Right ventricle myocardium inferior (tissue), 1 donor: ENCODE measurements around the gene RYK. TPM values are rescaled to one million over a fixed set of nuclear protein-coding genes. Genes with fewer than 3 reads are reported as not detected.
"Not testable (repeated sequence)": the region's sequence is repeated elsewhere in the genome, so short reads cannot be mapped to it uniquely, and the experiment has no call there.

Experiments used
- ATAC-seq: fragments of 200-7000 bp; cut with Tn5 transposase; one replicate; pipeline ENCODE4 v1.9.1; 2020; ENCODE audit warnings: mild to moderate bottlenecking, moderate library complexity
- DNase-seq: peaks from one replicate; pipeline ENCODE4 v3.0.0; 2021; ENCODE audit errors: missing footprints
- intact Hi-C: fragments of 100-400 bp; cut with DNase I; formaldehyde crosslinking; loops from one replicate; pipeline ENCODE4 v1.11.0; 2022
- total RNA-seq: library from RNA; stranded (reverse); fragmentation: NEBNext Ultra II Directional; extraction: Animal tissue kit (Norgen Biotek cat#: 25700); gene quantifications from one replicate; pipeline ENCODE4 v1.2.1, GENCODE V29; 2021
- donor health status: DM: no; HTN: yes; CAD: no; lungs with severe emphysema.

The RYK gene
- total RNA-seq, 1 donor from 2014 or later, result 40.6 TPM

DNA sequence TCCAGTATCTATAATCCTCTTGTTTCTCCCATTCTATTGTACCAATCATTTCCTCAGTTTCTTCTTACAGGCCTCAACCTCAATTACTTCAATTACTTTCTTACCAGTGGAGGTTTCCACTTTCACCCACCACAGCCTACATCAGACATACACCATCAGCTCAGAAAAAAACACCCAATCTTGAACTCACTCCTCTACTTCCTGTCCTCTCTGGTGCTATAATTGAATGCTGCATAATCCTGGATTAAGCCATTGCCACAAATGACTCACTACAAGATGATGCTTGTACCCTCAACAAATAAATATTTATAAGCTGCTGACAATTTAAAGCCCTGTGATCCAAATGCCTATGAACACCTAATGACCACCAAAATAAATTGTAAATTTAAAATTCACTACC is 18.5 kb downstream of the RYK start:
- no peak for DNase-seq
- intact Hi-C loops, result no loop called here
- no peak for ATAC-seq

DNA sequence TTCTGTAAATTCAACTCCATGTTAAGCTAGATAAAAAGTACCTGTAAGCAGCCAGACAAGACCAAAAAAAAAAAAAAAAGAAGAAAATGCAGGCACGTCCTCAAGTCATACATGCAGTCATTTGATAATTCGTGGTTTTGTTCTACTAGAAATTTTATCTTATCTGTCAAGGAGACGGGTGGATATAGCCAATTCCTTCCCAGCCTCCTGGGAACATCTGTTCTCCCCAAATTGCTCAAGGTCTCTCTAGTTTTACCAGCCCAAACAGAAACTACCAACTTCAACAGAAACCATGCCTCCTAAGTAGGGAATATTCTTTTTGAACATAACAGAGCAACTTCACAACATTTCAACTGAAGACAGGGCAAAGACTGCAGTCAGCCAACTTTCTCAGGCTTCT is 19.5 kb downstream of the RYK start:
- peak; percentile 28 for ATAC-seq
- intact Hi-C loops, result no loop called here
- no peak for DNase-seq

DNA sequence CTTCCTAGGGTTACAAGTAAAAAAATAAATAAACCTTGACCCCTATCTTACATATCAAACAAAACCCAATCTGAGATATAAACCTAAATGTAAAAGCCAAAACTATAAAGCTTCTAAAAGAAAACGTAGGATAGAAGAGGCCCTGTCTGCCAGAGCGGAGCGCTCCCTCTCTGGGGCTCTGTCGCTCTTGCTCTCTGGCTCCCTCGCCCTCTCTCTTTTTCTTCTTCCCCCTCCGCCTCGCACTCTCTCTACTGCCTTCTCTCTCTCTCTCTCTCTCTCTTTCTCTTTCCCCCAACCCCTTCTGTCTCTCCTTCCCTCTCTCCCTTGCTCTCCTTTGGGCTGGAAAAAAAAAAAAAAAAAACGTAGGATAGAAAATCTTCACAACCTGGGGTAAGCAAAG is 21.6 kb downstream of the RYK start:
- intact Hi-C loops, result no loop called here
- DNase-seq, result no peak
- ATAC-seq, result no peak

DNA sequence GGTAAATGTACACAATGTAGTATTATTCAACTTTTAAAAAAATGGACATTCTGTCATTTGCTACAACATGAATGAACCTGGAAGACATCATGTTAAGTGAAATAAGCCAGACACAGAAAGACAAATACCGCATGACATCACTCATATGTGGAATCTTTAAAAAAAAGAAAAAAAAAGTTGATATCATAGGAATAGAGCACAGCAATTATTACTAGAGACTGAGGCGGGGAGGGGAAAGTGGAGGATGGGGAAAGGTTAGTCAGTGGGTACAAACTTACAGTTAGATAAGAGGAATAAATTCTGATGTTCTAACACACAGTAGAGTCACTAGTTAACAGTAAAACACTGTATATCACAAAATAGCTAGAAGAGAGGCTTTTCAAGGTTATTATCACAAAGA is 22.2 kb downstream of the RYK start:
- no peak for DNase-seq
- intact Hi-C loops, result no loop called here
- ATAC-seq, result no peak

DNA sequence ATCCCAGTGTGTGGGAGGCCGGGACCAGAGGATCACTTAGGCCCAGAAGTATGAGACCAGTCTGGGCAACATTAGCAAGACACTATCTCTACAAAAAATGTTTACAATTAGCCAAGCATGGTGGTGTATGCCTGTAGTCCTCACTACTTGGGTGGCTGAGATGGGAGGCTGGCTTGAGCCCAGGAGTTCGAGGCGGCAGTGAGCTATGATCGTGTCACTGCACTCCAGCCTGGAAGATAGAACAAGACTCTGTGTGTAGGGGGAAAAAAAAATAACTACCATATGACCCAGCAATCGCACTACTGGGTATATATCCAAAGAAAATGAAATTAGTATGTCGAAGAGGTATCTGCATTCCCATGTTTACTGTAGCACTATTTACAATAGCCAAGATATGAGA is 22.6 kb downstream of the RYK start:
- intact Hi-C loops, result no loop called here
- ATAC-seq (no peak), DNase-seq (no peak)

DNA sequence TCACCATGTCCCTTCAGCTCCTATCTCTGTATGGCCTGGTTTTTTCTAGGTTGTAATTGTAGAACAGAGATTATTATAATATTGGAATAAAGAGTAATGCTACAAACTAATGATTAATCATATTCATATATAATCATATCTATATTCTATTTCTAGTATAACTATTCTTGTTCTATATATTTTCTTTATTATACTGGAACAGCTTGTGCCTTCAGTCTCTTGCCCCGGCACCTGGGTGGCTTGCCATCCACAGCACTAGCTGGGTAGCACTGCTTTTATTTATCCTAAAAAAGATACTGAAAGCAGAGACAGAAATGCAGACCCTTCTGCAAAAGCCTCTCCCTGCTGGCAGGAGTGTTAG is 25.9 kb downstream of the RYK start:
- ATAC-seq, intact Hi-C loops, DNase-seq: not testable (repeated sequence)

DNA sequence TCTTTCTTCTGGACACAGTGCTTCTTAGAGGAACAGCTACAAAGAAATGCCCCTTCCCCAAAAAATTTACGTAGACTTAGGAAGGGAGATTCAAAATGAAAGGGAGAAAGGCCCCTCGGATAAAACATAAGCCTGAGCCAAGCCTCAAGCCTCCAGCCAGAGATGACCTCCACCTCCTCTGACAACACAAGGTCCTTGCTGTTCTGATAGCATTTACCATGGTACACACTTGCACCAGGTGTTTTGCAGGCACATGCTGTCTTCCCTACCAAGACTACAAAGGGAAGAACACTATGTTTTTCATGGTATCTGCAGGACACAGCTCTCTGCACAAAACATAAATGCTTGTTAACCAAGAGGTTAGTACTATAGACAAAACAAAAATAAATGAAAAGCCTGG is 27.8 kb downstream of the RYK start:
- ATAC-seq (peak; percentile 34), DNase-seq (no peak)
- intact Hi-C loops, result no loop called here

DNA sequence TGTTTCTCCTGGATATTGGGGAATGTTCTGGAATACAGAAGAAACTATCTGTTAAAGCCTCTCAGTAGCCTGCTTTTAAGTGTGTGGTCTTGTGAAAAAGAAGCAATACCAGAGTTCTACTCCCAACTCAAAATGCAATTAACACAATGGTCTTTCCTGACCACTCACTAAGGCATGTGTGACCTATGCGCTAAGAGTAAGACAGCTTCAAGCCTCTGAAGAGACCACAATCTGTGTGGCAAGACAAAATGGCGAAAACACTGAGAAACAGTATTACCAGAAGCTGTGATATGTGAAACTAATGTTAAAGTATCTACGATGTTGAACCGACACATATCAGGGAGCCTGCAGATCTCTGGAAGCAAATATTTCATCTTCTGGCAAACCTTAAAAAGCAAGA is 33.8 kb downstream of the RYK start:
- ATAC-seq, result no peak
- intact Hi-C loops, result no loop called here
- no peak for DNase-seq

DNA sequence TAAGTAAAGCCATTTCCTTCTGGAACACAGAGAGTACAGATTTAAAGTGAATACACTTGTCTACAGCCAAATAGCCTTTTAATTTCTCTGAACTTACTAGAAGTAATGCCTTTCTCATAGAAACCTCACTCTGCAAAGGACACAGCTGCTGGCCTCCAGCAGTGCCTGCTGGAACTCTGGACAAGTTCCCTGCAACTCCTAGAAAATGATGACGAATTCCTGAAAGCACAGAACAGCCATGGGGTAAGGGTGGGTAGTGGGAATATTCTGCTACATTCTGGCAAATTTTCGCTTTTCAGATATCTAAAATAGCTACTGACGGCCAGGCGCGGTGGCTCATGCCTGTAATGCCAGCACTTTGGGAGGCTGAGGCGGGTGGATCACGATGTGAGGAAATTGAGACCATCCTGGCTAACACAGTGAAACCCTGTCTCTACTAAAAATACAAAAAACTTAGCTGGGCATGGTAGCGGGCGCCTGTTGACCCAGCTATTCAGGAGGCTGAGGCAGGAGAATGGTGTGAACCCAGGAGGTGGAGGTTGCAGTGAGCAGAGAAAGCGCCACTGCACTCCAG is 34.4 kb downstream of the RYK start:
- intact Hi-C loops, result no loop called here
- no peak for DNase-seq

DNA sequence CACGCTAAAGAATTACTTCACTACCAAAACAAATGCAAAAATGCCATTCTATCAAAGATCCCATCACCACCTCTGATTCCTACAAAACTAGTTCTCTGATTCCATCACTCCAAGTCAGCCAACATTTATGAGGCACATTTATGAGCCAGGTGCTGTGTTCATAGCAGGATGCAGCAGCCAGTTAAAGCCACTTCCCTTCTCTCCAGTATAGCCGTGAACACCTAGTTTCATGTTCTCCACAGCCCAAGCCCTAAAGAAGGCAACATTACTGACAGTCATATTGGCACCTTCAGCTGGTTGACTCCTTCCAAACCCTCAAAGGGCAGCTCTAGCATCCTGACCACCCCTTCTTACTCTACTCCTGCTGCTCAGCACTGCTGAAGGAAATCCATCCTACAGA is 36.4 kb downstream of the RYK start:
- intact Hi-C loops, result loop anchor here (5.0 kb wide), 4 partner anchors 33 to 282 kb away; no protein-coding TSS in a partner anchor
- no peak for ATAC-seq

More for the DNA sequence above, 34.4 kb downstream of the RYK start:
- no peak for ATAC-seq

DNA sequence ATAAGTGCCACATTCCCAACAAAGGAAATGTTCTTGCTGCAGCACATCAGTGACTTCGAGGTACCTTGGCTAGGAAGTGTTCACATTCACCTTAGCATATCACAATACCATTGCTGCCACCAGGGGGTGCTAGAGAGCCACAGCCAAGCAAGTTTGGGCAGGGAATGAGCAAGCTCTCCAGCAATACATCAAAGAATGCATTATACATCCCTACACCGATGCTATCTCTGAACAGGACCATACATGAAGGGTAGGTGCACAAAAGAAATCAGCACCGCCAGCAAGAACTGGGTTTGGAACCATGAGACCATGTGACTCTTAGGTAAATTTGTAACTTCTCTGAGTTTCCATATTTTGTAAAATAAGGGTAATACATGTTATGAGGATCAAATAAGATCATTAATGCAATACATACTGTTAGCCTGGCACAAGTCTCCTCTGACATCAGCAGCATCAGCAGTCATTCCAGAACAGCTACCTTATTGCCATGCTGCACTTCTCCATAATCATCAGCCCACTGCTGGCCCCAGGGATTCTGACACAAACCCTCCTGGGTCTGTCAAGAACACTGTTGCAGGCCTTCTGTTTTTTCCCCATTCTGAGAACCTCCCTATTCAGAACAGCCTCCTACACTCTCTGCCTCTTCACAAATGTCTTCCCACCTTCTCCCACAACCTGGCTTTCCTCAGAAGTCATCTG is 37.5 kb downstream of the RYK start:
- intact Hi-C loops, result loop anchor here (1.0 to 5.0 kb wide), 5 partner anchors 34 to 281 kb away; no protein-coding TSS in a partner anchor
- ATAC-seq (peak; percentile 81), DNase-seq (peak; percentile 87)

More for the DNA sequence above, 36.4 kb downstream of the RYK start:
- no peak for DNase-seq

DNA sequence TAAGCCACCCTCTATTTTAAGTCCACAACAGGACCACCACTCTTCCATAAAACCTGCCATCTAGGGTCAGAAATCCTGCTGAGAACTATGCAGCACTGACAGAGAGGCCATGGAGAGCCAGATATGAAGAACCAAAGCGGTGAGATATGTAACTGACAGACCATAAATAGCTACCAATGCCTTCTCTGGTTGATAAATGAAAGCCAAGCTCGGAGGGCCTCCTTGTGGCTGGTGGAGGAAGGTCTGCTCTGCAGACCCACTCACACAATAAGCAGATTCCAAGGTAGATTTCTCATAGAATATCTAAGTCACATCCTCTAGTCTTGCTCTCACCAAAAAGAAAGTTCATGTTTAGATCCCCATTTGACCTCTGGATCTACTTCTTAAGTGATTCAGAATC is 38.9 kb downstream of the RYK start:
- ATAC-seq, result peak; percentile 82
- no peak for DNase-seq
- intact Hi-C loops, result loop anchor here (5.0 kb wide), 4 partner anchors 36 to 279 kb away; no protein-coding TSS in a partner anchor

DNA sequence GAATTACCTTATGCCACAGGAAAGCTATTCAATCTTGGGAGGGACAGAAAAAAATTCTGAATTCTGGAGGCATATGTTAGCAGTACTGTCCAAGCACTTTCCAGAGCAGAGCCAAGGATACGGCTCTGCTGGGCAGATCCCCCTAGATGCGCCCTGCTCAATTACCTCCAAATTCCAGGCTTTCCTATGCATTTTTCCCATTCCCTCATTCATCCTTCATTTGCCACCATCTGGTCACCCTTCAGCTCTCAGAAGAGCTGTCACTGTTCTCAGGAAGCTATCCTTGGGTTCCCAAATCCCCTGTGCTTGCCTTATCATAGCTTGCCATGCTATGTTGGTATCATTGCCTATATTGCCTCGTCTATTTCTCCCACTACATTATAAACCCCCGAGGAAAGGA is 45.2 kb downstream of the RYK start:
- intact Hi-C loops, result no loop called here
- DNase-seq (no peak), ATAC-seq (no peak)

DNA sequence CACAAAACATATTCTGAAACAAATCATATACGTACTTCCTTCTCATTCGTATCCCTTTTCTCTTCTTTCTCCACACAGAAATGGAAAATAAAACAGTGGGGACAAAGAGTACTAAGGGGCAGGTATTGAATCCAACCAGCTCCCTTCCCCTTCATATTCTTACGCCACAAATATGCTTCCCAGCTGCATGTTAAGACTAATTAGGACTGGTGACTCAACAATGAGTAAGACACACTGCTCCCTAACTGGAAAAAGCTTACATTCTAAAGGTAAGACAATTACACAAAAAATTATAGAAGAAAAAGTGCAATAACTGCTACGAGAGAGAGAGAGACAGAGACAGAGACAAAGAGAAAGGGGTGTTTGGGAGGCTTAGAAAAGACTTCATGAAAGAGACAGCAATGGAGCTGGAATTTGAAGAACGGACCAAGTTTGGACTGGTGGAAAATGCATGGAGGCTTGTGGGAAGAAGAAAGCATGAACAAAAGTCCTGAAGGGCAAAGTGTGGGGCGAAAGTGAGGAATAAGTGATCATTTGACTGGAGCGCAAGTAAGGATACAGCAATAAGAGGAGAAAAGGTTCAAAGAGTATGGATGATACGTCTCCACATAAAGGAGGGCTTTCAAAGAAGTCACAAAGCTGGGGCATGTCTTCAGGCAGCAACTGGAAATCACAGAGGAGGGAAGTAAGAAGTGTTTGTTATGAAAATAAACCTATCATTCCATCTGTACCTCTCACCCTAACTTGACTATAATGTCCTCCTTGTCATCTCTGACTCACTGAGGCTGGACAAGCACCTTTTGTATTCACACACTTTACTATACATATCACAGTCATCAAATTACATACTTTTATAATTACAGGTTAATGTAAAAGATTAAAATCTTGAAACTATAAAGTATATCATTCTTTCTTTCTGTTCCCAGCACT is 49.2 kb downstream of the RYK start:
- DNase-seq, result no peak
- intact Hi-C loops, result no loop called here
- ATAC-seq, result no peak

DNA sequence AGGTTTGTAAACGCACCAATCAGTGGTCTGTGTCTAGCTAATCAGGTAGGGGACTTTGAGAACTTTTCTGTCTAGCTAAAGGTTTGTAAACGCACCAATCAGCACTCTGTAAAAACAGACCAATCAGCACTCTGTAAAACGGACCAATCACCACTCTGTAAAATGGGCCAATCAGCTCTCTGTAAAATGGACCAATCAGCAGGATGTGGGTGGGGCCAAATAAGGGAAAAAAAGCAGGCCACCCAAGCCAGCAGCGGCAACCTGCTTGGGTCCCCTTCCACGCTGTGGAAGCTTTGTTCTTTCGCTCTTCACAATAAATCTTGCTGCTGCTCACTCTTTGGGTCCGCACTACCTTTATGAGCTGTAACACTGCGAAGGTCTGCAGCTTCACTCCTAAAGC is 50.8 kb downstream of the RYK start:
- DNase-seq, intact Hi-C loops, ATAC-seq: not testable (repeated sequence)

DNA sequence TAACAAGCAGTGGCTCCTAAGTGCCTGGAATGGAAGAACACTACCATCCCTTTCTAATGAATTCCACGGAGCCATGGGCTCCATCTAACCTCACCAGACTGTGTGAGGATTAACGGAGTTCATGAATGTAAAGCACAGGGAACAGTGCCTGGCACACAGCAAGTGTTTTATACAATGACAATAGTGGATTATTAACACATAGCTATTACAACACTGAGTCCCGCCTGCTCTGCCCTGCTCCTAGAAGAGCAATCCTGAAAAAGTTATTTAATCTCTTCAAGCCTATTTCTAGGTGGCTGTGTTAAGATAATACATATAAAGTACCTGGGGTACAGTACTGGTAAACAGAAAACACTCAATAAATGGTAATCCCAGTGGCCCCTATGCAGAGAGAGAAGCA is 51.4 kb downstream of the RYK start:
- ATAC-seq, result no peak
- intact Hi-C loops, result no loop called here
- no peak for DNase-seq

DNA sequence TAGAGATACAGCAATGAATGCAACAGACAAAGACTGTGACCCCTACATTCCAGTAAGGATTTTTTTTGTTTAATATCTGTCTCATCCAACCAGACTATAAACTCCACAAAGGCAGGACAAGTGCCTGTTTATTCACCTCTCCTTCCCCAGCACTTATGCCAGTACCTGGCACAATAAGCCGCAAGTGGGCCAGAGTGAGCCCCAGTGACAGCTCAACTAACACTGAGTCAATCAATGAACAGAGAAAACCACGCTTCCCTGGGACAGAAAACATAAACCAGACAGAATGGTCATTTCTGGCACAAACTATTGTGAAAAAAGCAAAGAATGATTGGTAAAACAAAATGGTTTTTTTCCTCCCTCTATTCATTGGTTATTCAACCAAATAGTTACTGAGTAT is 52.2 kb downstream of the RYK start:
- intact Hi-C loops, result no loop called here
- DNase-seq (no peak), ATAC-seq (no peak)

DNA sequence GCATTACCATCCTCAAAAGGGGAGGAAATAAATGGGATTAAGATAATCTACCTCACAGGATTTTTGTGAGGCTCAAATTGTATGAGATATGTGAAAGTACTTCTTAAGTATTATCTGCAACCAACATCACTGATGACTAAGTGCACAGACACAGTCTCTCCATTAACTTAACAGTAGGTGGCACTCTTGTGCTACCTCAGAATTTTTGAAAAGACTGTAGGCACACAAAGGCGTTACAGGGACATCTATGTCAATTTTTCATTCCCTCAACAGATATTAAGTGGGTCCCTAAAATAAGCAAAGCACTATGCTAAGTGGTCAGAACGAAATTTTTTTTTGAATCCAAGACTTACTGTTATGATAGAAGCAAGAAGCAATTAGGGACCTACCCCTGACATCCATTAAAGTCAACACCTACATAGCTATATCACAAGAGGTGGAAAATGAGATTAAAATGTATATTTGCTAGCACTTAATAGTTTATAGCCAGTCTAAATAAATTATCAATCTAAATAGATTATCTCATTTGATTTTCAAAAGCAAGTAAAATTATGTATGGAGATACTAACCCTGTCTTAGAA is 52.9 kb downstream of the RYK start:
- DNase-seq (no peak), ATAC-seq (peak; percentile 72)
- intact Hi-C loops, result no loop called here

DNA sequence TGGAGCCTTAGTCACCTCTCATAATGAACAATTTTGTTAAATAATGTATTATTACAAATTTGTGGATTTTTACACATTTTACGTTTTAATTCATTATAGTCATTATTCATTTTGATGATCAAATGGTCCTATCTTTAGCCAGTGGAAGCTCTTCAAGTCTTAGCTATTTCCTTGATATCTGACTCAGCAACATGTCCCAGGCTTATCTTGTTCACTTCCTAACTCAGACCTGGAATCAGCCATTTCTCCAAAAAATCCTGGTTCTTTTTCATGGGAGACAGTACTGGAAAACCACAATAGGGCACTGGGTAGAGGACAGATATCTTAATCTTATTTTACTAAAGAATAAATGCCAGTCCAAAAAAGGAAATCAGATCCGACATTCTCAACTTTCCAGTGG is 56.4 kb downstream of the RYK start:
- intact Hi-C loops, result no loop called here
- DNase-seq (no peak), ATAC-seq (no peak)
